Measurements from ENCODE around the gene EXOSC9.

- TF ChIP-seq CTCF (IDR thresholded peaks at IDR 0.05; ENCODE audit: low read length) (no peak), EZH2 (IDR thresholded peaks at IDR 0.05; ENCODE audit: borderline replicate concordance, low read length) (no peak)
Observed at GRCh38 chr4:121818215-121818614, 17.1 kb downstream of the EXOSC9 start.

Data from OCI-LY1 (cell line).